HG02588 (cell line): ENCODE measurements around the gene SCGB1C2.

Source experiments
- ATAC-seq: cut with Tn5 transposase; IDR thresholded peaks from one replicate; pipeline ENCODE4 v1.9.1; 2021; ENCODE audit warnings: mild to moderate bottlenecking, moderate library complexity; ENCODE audit not compliant: unreplicated experiment

Gene SCGB1C2

DNA sequence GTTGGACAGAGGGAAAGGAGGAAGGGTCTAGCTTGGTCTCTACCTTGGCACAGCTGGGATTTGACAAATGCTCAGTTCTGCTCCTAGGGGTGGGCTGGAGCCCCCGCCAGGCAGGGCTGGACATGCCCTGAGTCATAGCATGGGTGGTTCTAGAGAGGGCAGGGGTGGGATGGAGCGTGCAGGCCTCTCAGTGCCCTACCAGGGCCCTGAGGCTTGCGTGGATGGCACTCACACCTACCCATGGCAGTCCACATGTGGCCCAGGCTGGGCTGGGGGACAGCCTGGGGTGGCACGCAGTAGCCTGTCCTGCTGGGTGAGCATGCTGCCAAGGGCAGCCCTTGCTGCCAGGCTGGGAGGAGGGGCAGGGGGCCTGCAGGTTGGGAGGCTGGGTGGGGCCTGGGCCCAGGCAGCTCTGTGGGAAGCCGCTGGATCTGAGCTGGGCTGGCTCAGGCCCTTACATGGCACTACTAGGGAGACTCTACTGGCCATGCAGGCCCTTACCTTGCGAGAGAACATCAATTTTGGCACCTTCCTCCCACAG, 32.8 kb downstream of the SCGB1C2 start:
- ATAC-seq = no peak

DNA sequence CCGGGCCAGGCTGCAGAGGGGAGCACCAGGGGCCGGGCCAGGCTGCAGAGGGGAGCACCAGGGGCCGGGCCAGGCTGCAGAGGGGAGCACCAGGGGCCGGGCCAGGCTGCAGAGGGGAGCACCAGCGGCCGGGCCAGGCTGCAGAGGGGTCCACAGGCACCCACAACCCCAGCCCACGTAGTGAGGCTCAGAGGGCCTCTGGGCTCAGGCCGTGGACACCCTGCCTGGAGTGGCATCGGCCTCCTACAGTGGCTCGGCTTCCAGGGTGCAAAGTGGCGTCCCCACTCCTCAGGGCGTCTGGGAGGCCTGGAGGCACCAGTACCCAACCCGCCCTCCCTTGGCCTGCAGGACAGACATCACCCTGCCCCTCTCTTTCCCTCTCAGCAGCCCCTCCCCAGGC, 34.5 kb downstream of the SCGB1C2 start:
- no peak for ATAC-seq

DNA sequence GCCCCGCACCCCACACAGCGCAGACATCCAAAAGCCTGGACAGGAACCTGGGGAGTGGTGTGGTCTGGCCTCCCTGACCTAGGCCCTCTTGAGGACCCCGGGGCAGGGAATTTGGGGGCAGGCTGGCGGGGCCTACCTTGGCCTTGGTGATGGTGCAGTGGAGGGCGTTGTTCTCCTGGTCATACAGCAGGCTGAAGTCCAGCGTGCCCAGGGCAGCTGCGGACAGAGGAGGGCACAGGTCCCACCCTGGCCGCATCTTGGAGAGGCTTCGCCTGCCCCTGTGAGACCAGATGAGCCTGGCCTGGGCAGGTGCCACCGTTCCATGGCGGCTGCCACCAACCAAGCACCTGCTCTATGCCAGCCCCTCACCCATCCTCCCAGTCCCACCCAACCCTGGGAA, 35.0 kb downstream of the SCGB1C2 start:
- no peak for ATAC-seq

DNA sequence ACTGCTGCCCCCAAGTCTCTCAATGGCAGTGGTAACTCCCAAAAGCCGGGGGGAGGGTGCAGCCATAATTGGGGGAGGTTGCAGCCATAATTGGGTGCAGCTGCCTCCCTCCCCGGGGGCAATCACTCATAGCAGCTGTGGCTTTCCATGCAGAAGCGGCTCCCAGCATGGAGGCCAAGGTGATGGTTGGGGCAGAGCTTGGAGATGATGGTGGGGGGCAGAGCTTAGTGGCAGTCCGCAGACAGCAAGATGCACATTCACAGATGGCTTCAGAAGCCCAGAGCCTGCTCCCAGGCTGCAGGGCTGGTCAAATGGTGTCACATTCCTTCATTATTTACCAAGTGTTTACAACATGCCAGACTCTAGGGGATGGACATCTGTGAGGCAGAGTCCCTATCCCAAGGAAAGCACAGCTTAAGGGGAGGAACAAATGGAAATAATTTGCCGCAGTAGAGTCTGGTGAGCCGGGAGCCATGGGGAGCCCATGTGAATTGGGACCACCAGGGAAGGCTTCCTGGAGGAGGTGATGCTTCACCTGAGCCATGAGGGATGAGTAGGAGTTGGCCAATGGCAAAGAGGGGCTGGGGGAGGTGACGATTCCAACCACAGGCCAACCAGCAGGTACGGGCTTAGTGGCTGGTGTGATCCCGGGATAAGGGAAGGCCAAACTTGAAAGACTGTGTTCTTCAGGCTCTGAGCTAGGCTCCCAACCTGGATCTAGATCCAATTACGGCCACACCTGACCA, 36.0 kb downstream of the SCGB1C2 start:
- no peak for ATAC-seq

DNA sequence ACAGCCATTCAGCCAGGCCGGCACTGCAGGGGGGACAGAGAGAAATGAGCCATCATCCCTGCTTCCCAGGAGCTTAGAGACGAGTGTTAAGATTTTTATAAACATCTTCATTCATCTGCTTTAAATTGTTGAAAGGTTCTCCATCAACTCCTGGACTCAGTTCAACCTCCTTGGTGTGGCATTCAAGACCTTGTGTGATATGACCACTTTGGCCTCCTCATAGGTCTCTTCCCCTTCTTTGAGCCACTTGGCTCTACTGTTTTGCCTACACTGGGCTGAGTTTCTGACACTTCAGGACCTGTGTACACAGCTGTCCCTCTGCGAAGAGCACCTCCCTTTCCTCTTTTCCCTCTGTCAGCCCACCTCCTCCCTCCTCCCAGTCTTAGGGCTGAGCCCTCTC, 39.8 kb downstream of the SCGB1C2 start:
- no peak for ATAC-seq

DNA sequence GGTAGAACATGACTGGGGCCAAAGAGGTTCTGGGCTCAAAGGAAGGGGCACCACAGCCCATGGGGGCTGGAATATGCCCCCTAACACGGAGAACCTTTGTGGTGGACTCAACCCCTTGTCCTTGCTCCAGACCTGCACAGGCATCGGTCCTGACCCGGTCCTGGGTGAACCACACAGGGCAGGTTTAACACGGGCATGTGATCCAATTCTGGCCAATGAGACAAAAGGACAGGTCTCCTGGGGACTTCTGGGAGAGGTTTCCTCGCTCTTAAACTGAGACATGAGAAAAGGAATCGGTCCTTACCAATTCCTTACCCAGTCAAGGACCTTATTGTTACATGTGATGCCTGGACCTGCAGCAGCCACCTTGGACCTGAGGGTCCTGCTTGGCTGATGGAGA, 40.4 kb downstream of the SCGB1C2 start:
- no peak for ATAC-seq

DNA sequence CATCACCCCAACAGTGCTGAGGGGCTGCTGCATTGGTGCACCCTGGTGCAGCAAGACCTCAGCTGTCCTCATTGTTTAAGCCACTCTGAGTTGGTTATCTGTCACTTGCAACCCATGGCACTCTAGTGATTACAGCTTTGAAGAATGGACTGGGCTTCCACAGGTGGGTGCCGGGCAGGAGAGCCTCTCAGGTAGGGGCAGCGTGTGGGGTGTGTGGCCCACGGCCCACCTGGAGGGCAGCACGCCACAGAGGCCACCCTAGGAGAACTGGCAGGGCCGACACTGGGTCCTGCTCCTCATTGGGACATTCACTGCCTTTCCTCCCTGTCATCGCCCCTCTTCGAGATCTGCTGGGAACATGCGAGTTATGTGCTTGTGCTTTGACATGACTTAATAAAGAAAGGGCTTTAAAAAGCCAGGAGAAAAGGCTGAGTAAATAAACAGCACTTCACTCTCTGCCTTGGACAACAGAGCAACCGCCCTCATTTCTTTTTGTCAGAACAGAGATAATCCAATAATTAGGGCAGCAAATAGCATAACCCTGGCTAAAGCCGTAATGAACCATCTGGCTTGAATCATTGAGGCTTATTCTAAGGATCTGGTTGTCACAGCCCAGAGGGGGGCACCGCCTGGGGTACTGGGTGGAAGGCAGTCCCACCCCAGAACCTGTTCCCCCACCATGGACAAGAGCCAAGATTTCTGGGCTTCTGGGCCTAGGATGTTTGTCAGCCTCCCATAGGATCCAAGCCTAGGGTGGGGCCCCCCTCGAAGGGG, 41.1 kb downstream of the SCGB1C2 start:
- ATAC-seq = no peak

DNA sequence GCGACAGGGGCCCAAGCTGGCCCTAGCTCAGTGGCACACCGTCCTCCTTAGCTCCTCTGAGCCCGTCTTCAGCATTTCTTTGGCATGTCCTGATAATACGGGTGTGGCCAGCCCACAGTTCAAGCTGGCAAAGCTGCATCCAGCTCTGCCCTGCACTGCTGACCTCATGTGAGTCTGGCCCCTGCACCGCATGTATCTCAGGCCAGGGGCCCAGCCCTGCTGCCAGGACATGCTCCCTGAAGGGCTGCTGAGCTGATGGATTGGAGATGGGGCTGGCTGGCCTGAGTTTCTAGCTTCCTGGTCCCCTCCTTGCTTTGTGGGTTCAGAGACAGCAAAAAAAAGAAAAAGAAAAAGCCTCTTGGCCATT, 41.7 kb downstream of the SCGB1C2 start:
- no peak for ATAC-seq

DNA sequence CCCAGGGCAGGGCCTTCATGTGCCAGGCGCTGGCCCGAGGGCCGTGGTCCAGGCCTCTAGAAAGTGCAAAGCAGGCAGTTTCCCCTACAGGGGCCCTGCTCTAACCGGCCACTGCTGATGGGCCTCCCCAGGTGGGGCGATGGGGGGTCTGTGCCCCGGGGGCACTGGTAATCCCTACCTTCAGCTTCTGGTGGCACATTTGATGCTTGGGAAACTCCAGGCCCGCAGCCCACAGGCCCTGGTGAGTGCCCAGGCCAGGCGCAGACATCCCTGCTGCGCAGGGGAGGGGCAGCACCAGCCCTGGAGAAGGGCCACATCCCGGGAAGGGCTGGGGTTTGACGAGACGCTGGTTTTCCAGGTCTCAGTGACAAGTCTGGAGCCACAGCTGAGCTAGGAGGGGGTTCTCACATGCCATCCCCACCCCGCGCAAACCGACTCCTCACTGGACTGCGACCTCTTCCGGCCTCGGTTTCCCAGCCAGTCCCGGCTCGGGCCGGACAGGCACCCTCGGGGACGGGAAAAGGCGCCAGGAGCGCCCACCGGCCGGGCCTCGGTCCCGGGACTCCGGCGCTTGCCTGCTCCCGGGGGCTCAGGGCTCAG, 42.5 kb downstream of the SCGB1C2 start:
- no peak for ATAC-seq

DNA sequence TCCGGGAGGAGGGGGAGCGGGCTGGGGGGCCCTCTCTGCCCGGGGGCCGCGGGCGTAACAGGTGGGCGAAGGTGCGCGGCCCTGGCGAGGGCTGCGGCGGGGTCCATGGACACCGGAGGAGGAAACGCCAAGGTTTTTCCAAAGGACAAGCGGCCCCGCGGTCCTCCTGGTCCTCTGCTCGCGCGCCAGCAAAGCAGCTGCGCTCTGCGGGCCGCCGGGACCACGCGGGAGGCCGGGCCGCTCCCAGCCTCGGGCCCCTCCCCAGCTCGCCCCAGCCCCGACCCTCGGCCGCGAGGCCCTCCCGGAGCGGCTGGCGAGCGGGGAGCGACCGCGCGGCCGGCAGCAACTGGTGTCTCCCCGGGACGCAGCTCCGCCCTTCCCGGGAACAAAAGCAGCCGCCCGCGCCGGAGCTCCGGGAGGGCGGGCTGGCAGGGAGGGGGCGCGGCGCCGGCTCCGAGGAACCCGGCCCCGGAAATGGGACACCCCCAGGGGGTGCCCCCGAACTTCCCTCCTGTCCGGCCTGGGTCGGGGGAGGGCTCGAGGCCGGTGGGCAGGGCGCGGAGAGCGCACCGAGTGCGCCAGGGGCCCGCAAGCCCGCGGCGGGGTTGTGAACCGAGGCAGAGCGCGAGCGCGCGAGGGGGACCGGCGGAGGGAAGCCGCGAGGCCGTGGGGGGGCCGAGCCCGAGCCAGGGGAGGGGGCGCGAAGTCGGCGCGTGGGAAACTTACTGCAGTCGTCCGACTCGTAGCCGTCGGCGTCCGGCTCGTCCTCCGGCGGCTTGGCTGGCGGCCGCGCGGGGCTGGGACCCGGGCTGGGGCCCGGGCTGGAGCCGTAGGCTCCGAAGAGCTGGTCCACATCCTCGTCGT, 43.2 kb downstream of the SCGB1C2 start:
- no peak for ATAC-seq

DNA sequence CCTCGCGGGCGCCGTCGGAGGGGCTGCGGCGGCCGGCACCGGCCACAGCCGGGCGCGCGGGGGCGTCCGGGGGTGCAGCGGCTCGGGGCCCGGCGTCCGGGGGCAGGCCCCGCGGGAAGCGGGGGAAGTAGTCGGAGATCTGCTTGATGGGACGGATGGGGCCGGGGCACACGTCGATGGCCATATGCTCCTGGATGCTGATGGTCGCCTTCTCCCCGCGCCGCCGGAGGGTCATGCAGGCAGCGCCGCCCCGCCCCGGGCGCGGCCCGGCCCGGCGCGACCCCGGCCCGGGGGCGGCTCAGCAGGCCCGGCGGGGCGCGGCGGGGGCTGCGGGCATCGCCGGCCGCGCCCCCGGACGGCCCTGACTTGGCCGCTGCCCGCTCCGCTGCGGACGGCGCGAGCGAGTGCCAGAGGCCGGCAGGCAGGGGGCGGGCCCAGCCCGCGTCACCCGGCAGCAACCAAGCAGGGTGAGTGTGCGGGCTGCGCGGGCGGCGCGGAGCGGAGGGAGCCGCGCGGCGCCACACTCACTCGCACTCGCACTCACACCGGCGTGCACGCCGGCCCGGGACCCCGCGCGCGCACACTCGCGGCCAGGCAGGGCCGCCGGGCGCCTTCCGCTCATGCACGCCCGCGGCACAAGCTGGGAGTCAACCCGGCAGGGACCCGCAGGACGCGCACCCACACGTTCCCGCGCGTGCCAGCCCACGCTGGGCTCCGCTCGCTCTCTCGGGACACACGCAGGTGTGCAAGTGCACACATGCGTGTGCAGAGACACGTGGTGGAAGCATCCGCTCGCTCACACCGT, 44.1 kb downstream of the SCGB1C2 start, which contains the start of gene DOC2B:
DOC2B (minus strand) TSS at position 406 of the 805 bp plus-strand sequence; CDS start at position 235, 171 bp downstream.
- no peak for ATAC-seq

DNA sequence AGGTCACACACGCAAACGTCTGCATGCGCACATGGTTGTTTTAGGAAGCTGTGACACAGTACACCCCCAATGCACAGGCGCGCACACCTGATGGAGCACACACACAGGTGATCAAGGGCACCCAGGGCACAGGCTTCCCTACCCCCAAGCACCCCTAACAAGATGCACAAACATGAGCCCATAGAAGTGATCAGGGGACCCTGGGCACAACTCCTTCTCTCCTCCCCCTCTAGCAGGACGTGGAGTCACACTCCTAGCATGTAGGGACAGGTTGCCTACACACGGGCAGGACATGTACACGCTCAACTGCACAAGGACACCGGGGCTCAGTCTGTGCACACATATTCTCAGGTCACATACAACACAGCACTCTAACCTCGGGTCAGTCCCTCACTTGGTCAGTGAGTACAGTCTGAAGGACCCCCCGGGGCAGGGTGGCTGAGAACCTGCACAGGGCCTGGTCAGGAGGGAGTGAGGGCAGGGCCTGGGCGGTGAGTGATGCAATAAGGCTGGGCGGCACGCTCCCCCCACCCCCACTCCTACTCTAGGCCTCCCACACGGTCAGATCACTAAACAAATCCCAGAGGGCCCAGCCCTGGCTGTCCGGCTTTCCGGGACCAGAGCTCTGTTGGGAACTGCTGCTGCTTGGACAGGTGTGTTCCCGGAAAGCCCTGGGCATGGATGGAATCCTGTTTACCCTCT, 44.8 kb downstream of the SCGB1C2 start:
- no peak for ATAC-seq

DNA sequence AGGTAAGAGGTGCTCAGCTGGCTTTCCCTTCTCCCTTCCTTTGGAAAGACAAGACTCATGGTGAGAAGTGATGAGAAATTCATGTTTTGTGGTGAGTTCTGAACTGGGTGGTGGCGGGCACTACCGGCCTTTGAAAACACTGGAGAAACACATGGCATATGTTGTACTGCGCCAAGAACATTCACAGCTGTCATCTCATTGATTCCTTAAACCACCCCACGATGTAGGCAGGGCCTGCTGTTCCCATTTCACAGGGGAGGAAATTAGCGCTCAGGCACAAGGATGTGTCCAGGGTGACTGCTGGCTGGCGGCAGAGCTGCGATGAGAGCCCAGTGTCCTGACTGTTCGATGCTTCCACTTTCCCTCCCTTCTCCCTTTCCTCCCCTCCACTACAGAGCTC, 45.7 kb downstream of the SCGB1C2 start:
- ATAC-seq = no peak

DNA sequence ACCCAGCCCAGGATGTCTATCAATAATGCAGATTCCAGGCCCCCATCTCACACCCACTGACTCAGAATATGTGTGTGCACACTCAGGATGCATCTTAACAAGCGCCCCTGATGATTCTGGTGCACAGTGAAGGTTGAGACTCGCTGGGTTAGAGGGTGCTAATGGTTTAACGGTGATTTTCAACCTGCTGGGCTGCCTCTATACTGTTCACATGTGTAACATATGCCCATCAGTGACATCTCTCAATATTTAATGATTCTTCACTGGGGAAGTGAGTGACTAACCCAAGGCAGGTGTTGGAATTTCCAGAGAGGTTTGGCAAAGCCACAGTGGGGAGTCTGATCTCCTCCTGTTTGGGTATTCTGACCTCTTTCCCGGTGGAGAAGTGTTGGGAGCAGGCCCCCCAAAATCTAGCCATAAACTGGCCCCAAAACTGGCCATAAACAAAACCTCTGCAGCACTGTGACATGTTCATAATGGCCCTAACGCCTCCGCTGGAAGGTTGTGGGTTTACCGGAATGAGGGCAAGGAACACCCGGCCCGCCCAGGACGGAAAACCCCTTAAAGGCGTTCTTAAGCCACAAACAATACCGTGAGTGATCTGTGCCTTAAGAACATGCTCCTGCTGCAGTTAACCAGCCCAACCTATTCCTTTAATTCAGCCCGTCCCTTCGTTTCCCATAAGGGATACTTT, 48.2 kb downstream of the SCGB1C2 start:
- no peak for ATAC-seq

DNA sequence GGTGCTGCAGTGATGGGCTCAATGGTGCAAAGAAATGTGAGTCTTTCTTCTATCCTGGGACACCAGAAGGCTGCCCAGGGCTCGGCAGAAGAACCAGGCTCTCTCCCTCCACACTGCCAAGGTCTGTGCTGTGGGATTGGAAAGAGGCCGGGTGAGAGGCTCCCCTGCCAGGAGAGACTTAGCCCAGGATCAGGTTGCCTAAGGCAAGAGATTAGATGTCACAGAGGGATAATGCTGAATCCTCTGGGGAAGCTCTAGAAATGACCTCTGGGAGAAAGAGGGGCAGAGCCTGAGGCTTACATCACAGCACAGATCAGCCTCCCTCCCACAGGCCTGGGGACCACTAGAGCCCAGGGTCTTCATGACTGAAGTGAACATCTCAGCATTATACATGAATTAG, 49.8 kb downstream of the SCGB1C2 start:
- ATAC-seq = no peak
